H1 (cell line): ENCODE results near the gene ADGRL3. TPM values are rescaled to one million over a fixed set of nuclear protein-coding genes. Genes with fewer than 3 reads are reported as not detected.

Experiments used
- BRCA1 ChIP-seq: IDR thresholded peaks from 2 replicates; pipeline ENCODE4 v1.6.1; 2012; ENCODE audit warnings: low read depth, low read length, improper control_type of control experiment
- CEBPB ChIP-seq: IDR thresholded peaks from 2 replicates; pipeline ENCODE4 v1.6.1; 2012; ENCODE audit warnings: low read depth, low read length
- CREB1 ChIP-seq: IDR thresholded peaks from 2 replicates; pipeline ENCODE4 v1.6.1; 2012; ENCODE audit warnings: inconsistent platforms
- HDAC2 ChIP-seq, 2 experiments: fragments of 300-600 bp in 1 of 2; sonication (generic) in 1 of 2; IDR thresholded peaks; 2 replicates each; pipeline ENCODE4 v1.6.1; 2011 to 2012; ENCODE audit warnings: low read depth in 2 of 2, low read length in 2 of 2, mild to moderate bottlenecking in 2 of 2, moderate library complexity in 2 of 2, borderline replicate concordance in 1 of 2, inconsistent platforms in 1 of 2
- KDM1A ChIP-seq: fragments of 200-600, 300-600 bp; sonication (generic); IDR thresholded peaks from 2 replicates; pipeline ENCODE4 v1.7.1; 2016; ENCODE audit warnings: mild to moderate bottlenecking, low read length, borderline replicate concordance
- NANOG ChIP-seq: IDR thresholded peaks from 2 replicates; pipeline ENCODE4 v1.6.1; 2011; ENCODE audit warnings: low read length, low read depth, mild to moderate bottlenecking, inconsistent platforms; ENCODE audit not compliant: insufficient read depth, poor library complexity, severe bottlenecking
- PHF8 ChIP-seq: fragments of 200-600 bp; sonication (generic); conservative IDR thresholded peaks from 2 replicates; pipeline ENCODE4 v1.7.1; 2012; ENCODE audit warnings: low read depth, mild to moderate bottlenecking, inconsistent platforms, low read length, moderate library complexity
- POLR2A ChIP-seq, 2 experiments: IDR thresholded peaks; 1 replicate in 1 of 2; 2 replicates in 1 of 2; pipeline ENCODE4 v1.6.1; 2011; ENCODE audit warnings: low read depth in 2 of 2, low read length in 2 of 2, mild to moderate bottlenecking in 2 of 2; ENCODE audit errors: control extremely low read depth in 1 of 2
- SAP30 ChIP-seq: fragments of 300-600 bp; sonication (generic); IDR thresholded peaks from 2 replicates; pipeline ENCODE4 v1.7.1; 2012; ENCODE audit warnings: low read length, moderate library complexity, mild to moderate bottlenecking, inconsistent platforms; ENCODE audit not compliant: insufficient read depth, insufficient replicate concordance
- polyA plus RNA-seq, 7 experiments: library from polyadenylated mRNA; depleted of rRNA in 3 of 7; stranded (reverse) in 5 of 7; unstranded in 2 of 7; fragments of >200 nt in 5 of 7; fragments of 200-250 nt in 2 of 7; gene quantifications; 1 replicate in 5 of 7; 2 replicates in 1 of 7; 4 replicates in 1 of 7; pipeline versions ENCODE4 v1.2.1 to v1.2.3, GENCODE V29; 2011 to 2013; ENCODE audit warnings: missing spikeins in 2 of 7, mixed read lengths in 2 of 7
- total RNA-seq: library from RNA; stranded (reverse); fragmentation: NEBNext Ultra II Directional; extraction: Animal tissue kit (Norgen Biotek cat#: 25700); gene quantifications from 2 replicates; pipeline ENCODE4 v1.2.1, GENCODE V29; 2021
- TF ChIP-seq, protein P1 (sequence below): fragments of 300-600 bp; sonication (generic); IDR thresholded peaks from 2 replicates; pipeline ENCODE4 v1.7.1; 2012; ENCODE audit warnings: low read length, moderate library complexity, mild to moderate bottlenecking, inconsistent platforms; ENCODE audit not compliant: insufficient replicate concordance

ADGRL3 gene
- total and polyA plus RNA-seq, 2 of the 8 experiments (the other 6 are each of a cell fraction or from before 2014, with no cell fraction given), result 6.6 to 13.0 TPM

DNA sequence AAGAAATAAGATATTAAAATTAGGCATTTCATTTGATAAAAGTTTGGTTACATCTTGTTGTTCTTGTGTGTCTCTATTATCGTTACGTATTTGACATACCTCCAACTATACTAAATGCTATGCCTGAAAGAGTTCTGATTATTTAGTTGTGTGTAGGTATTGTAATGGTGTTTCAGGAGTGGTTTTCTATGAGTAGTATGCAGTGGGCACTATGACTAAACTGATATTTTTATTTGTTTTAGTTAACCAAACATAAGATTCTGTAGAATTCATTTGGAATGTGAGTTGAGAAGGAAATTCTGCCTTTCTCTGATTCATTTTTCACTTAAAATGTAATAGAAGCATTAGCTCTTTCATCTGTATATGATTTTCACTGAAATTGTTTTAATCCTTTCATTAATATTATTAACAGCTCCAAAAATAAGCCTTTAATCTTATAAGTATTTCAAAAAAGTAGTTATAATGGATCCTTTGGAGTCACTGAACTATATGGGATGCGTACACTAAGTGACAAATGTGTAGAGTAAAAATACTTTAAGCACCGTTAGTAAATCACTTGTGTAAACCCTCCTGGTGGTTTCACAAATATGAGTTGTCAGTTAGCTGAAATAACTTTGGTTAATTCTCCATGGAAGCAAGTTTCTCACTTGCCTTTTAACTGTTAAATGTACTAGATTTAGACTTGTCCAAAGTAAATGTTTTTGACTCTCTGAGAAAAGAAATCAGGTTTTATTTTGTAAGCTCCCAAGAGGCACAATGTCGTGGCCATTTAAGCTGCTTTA, 388.7 kb downstream of the ADGRL3 start (continued):
- TF ChIP-seq, protein P1, sequence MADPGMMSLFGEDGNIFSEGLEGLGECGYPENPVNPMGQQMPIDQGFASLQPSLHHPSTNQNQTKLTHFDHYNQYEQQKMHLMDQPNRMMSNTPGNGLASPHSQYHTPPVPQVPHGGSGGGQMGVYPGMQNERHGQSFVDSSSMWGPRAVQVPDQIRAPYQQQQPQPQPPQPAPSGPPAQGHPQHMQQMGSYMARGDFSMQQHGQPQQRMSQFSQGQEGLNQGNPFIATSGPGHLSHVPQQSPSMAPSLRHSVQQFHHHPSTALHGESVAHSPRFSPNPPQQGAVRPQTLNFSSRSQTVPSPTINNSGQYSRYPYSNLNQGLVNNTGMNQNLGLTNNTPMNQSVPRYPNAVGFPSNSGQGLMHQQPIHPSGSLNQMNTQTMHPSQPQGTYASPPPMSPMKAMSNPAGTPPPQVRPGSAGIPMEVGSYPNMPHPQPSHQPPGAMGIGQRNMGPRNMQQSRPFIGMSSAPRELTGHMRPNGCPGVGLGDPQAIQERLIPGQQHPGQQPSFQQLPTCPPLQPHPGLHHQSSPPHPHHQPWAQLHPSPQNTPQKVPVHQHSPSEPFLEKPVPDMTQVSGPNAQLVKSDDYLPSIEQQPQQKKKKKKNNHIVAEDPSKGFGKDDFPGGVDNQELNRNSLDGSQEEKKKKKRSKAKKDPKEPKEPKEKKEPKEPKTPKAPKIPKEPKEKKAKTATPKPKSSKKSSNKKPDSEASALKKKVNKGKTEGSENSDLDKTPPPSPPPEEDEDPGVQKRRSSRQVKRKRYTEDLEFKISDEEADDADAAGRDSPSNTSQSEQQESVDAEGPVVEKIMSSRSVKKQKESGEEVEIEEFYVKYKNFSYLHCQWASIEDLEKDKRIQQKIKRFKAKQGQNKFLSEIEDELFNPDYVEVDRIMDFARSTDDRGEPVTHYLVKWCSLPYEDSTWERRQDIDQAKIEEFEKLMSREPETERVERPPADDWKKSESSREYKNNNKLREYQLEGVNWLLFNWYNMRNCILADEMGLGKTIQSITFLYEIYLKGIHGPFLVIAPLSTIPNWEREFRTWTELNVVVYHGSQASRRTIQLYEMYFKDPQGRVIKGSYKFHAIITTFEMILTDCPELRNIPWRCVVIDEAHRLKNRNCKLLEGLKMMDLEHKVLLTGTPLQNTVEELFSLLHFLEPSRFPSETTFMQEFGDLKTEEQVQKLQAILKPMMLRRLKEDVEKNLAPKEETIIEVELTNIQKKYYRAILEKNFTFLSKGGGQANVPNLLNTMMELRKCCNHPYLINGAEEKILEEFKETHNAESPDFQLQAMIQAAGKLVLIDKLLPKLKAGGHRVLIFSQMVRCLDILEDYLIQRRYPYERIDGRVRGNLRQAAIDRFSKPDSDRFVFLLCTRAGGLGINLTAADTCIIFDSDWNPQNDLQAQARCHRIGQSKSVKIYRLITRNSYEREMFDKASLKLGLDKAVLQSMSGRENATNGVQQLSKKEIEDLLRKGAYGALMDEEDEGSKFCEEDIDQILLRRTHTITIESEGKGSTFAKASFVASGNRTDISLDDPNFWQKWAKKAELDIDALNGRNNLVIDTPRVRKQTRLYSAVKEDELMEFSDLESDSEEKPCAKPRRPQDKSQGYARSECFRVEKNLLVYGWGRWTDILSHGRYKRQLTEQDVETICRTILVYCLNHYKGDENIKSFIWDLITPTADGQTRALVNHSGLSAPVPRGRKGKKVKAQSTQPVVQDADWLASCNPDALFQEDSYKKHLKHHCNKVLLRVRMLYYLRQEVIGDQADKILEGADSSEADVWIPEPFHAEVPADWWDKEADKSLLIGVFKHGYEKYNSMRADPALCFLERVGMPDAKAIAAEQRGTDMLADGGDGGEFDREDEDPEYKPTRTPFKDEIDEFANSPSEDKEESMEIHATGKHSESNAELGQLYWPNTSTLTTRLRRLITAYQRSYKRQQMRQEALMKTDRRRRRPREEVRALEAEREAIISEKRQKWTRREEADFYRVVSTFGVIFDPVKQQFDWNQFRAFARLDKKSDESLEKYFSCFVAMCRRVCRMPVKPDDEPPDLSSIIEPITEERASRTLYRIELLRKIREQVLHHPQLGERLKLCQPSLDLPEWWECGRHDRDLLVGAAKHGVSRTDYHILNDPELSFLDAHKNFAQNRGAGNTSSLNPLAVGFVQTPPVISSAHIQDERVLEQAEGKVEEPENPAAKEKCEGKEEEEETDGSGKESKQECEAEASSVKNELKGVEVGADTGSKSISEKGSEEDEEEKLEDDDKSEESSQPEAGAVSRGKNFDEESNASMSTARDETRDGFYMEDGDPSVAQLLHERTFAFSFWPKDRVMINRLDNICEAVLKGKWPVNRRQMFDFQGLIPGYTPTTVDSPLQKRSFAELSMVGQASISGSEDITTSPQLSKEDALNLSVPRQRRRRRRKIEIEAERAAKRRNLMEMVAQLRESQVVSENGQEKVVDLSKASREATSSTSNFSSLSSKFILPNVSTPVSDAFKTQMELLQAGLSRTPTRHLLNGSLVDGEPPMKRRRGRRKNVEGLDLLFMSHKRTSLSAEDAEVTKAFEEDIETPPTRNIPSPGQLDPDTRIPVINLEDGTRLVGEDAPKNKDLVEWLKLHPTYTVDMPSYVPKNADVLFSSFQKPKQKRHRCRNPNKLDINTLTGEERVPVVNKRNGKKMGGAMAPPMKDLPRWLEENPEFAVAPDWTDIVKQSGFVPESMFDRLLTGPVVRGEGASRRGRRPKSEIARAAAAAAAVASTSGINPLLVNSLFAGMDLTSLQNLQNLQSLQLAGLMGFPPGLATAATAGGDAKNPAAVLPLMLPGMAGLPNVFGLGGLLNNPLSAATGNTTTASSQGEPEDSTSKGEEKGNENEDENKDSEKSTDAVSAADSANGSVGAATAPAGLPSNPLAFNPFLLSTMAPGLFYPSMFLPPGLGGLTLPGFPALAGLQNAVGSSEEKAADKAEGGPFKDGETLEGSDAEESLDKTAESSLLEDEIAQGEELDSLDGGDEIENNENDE, result no peak
- TF ChIP-seq CEBPB (no peak), SAP30 (no peak), PHF8 (no peak), POLR2A (IDR thresholded peaks at IDR 0.05; ENCODE audit: control extremely low read depth in 1 of 2, low read depth in 2 of 2, low read length in 2 of 2) (no peak), CREB1 (no peak), BRCA1 (no peak), HDAC2 (IDR thresholded peaks at IDR 0.05; ENCODE audit: borderline replicate concordance in 1 of 2, low read depth in 2 of 2, low read length in 2 of 2) (no peak), KDM1A (no peak), NANOG (no peak)
